H1 (cell line): ENCODE measurements around the gene ZSWIM4. TPM values are rescaled to one million over a fixed set of nuclear protein-coding genes. Genes with fewer than 3 reads are reported as not detected.

ENCODE experiments used
- PHF8 ChIP-seq: fragments of 200-600 bp; sonication (generic); conservative IDR thresholded peaks from 2 replicates; pipeline ENCODE4 v1.7.1; 2012; ENCODE audit warnings: low read depth, mild to moderate bottlenecking, inconsistent platforms, low read length, moderate library complexity
- ZNF274 ChIP-seq: IDR thresholded peaks from 2 replicates; pipeline ENCODE4 v1.7.0; 2012; ENCODE audit warnings: low read length, borderline replicate concordance; ENCODE audit errors: extremely low read depth
- polyA plus RNA-seq, 7 experiments: library from polyadenylated mRNA; depleted of rRNA in 3 of 7; stranded (reverse) in 5 of 7; unstranded in 2 of 7; fragments of >200 nt in 5 of 7; fragments of 200-250 nt in 2 of 7; gene quantifications; 1 replicate in 5 of 7; 2 replicates in 1 of 7; 4 replicates in 1 of 7; pipeline versions ENCODE4 v1.2.1 to v1.2.3, GENCODE V29; 2011 to 2013; ENCODE audit warnings: missing spikeins in 2 of 7, mixed read lengths in 2 of 7
- total RNA-seq: library from RNA; stranded (reverse); fragmentation: NEBNext Ultra II Directional; extraction: Animal tissue kit (Norgen Biotek cat#: 25700); gene quantifications from 2 replicates; pipeline ENCODE4 v1.2.1, GENCODE V29; 2021

ZSWIM4 gene
- total and polyA plus RNA-seq, 2 of the 8 experiments (the other 6 are each of a cell fraction or from before 2014, with no cell fraction given), result 12.2 to 31.1 TPM

DNA sequence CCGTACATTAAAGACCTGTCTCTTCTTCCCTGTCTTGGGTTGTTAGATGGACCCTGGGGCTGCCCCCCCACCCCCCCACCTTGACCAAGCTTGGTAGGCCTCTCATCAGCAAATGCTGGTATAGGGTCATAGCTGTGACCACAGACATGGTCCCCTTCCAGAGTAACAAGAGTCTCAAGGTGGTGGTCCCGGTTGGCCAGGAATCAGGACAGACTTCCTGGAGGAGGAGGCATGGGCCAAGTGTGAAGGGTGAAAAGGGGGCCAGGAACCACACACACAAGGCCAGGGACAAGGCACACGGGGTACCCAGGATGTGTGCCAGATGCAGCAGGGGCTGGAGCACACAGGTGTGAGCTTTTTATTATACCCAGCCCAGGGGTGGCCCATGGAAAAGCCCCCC, 32.0 kb upstream of the ZSWIM4 start (continued):
- no peak for TF ChIP-seq ZNF274
- no peak for TF ChIP-seq PHF8
